Endothelial cell of umbilical vein (primary cell): ENCODE data around the gene TRAIP. TPM values are rescaled to one million over a fixed set of nuclear protein-coding genes. Genes with fewer than 3 reads are reported as not detected.

ENCODE experiments used
- BruUV-seq: library from RNA; stranded (reverse); fragments of 400-500 nt; replicated peaks from 2 replicates; lab custom pipeline; 2021; lab: Mats Ljungman, UMichigan
- CTCF ChIA-PET: fragments of 300-600, 350-600 bp; sonication (Branson Sonifier 250); formaldehyde crosslinking; loops from one replicate; lab custom pipeline; 2021; ENCODE audit warnings: antibody characterized with exemption, inconsistent platforms; lab: Charles Lee
- POLR2A ChIA-PET: fragments of 300-600, 350-600 bp; sonication (Branson Sonifier 250); formaldehyde crosslinking; loops from one replicate; lab custom pipeline; 2021; ENCODE audit warnings: antibody characterized with exemption, inconsistent platforms; lab: Charles Lee
- DNase-seq: peaks from one replicate; pipeline ENCODE4 v3.0.0-alpha.2; 2011; ENCODE audit warnings: low read depth, low spot score
- FAIRE-seq: peaks from 2 replicates; lab custom pipeline; 2011; peaks lifted over from hg19 to GRCh38; lab: Jason Lieb, UNC
- H2AFZ ChIP-seq: 2 replicates; pipeline ENCODE4 v1.6.0; 2012; ENCODE audit warnings: low read depth, low read length, control low read depth, inconsistent platforms
- H3K27ac ChIP-seq: 2 replicates; pipeline ENCODE4 v1.5.1; 2011; ENCODE audit warnings: low read depth, mild to moderate bottlenecking, control low read depth, low read length, moderate library complexity; ENCODE audit not compliant: insufficient read depth
- H3K27me3 ChIP-seq, 2 experiments: 2 replicates each; pipeline versions ENCODE4 v1.6.0 to v1.6.1; 2011; ENCODE audit warnings: low read length in 2 of 2, mixed read lengths in 1 of 2; ENCODE audit not compliant: control insufficient read depth in 2 of 2, insufficient read depth in 2 of 2
- H3K36me3 ChIP-seq, 2 experiments: 2 replicates in 1 of 2; 3 replicates in 1 of 2; pipeline ENCODE4 v1.5.1; 2011; ENCODE audit warnings: low read length in 2 of 2, mild to moderate bottlenecking in 1 of 2, moderate library complexity in 1 of 2; ENCODE audit not compliant: control insufficient read depth in 2 of 2, insufficient read depth in 2 of 2; ENCODE audit errors: extremely low read depth in 1 of 2
- H3K4me1 ChIP-seq: 3 replicates; pipeline ENCODE4 v1.5.1; 2011; ENCODE audit warnings: mild to moderate bottlenecking, low read length; ENCODE audit not compliant: control insufficient read depth, insufficient read depth; ENCODE audit errors: extremely low read depth
- H3K4me2 ChIP-seq: 2 replicates; pipeline ENCODE4 v1.6.1; 2011; ENCODE audit warnings: low read length, control low read depth, mixed read lengths; ENCODE audit not compliant: insufficient read depth
- H3K4me3 ChIP-seq, 3 experiments: fragments of 200-600 bp in 1 of 3; sonication (generic), shearing (Covaris generic) in 1 of 3; replicated peaks in 1 of 3; 2 replicates each; pipeline ENCODE4 v1.5.1; 2011 to 2016; ENCODE audit warnings: control low read depth in 3 of 3, low read length in 3 of 3, mild to moderate bottlenecking in 2 of 3, inconsistent platforms in 1 of 3, low read depth in 1 of 3, moderate library complexity in 1 of 3; ENCODE audit not compliant: insufficient read depth in 1 of 3
- H3K79me2 ChIP-seq: 2 replicates; pipeline ENCODE4 v1.6.0; 2012; ENCODE audit warnings: low read length, inconsistent platforms; ENCODE audit not compliant: control insufficient read depth, insufficient read depth
- H3K9ac ChIP-seq: replicated peaks from 2 replicates; pipeline ENCODE3; 2011; ENCODE audit warnings: low read length, control low read depth; ENCODE audit not compliant: insufficient read depth; ENCODE audit errors: extremely low read depth
- H3K9me1 ChIP-seq: replicated peaks from 3 replicates; pipeline ENCODE4 v1.6.0; 2011; ENCODE audit warnings: mild to moderate bottlenecking, low read length; ENCODE audit not compliant: control insufficient read depth, insufficient read depth; ENCODE audit errors: extremely low read depth
- H3K9me3 ChIP-seq: replicated peaks from 2 replicates; pipeline ENCODE4 v1.5.1; 2012; ENCODE audit warnings: low read length, inconsistent platforms; ENCODE audit not compliant: control insufficient read depth, insufficient read depth
- H4K20me1 ChIP-seq: replicated peaks from 2 replicates; pipeline ENCODE3; 2011; ENCODE audit warnings: mild to moderate bottlenecking, low read length; ENCODE audit not compliant: control insufficient read depth, insufficient read depth; ENCODE audit errors: extremely low read depth
- EZH2 ChIP-seq: IDR thresholded peaks from 2 replicates; pipeline ENCODE4 v1.6.1; 2012; ENCODE audit warnings: borderline replicate concordance, low read depth, mild to moderate bottlenecking, moderate library complexity, low read length, inconsistent platforms; ENCODE audit not compliant: severe bottlenecking
- FOS ChIP-seq: IDR thresholded peaks from 2 replicates; pipeline ENCODE4 v1.6.1; 2011; ENCODE audit warnings: mild to moderate bottlenecking, low read length, moderate library complexity, borderline replicate concordance; ENCODE audit not compliant: insufficient read depth
- GATA2 ChIP-seq: IDR thresholded peaks from 2 replicates; pipeline ENCODE4 v1.7.0; 2011; ENCODE audit warnings: low read depth, mild to moderate bottlenecking, moderate library complexity, mixed read lengths, low read length; ENCODE audit not compliant: insufficient read length, insufficient read depth
- JUN ChIP-seq: IDR thresholded peaks from 2 replicates; pipeline ENCODE4 v1.6.1; 2011; ENCODE audit warnings: borderline replicate concordance, low read depth; ENCODE audit not compliant: insufficient read length, insufficient read depth
- MAX ChIP-seq: IDR thresholded peaks from 2 replicates; pipeline ENCODE4 v1.6.1; 2011; ENCODE audit not compliant: insufficient read depth, insufficient read length
- MYC ChIP-seq: IDR thresholded peaks from one replicate; pipeline ENCODE4 v1.6.1; 2011; ENCODE audit warnings: mild to moderate bottlenecking, low read depth, low read length
- POLR2A ChIP-seq: IDR thresholded peaks from 2 replicates; pipeline ENCODE4 v1.6.1; 2012; ENCODE audit warnings: low read depth, mild to moderate bottlenecking, control low read depth, low read length
- POLR2AphosphoS5 ChIP-seq: IDR thresholded peaks from 2 replicates; pipeline ENCODE4 v1.6.1; 2012; ENCODE audit warnings: low read depth, mild to moderate bottlenecking, control low read depth, low read length, moderate library complexity; ENCODE audit not compliant: insufficient read depth
- dilution Hi-C: fragments of 300-500 bp; cut with MboI; formaldehyde crosslinking; loops from one replicate; pipeline ENCODE4 v1.15.0; 2019; ENCODE audit warnings: low sequenced_read_pairs; ENCODE audit not compliant: extremely low pct_ligation_motif_present
- intact Hi-C: fragments of 100-400 bp; cut with micrococcal nuclease; formaldehyde crosslinking; loops from one replicate; pipeline ENCODE4 v1.10.0; 2022
- polyA plus RNA-seq, 4 experiments: library from polyadenylated mRNA; depleted of rRNA in 3 of 4; stranded (reverse) in 3 of 4; unstranded in 1 of 4; fragments of >200 nt; gene quantifications; 2 replicates each; pipeline versions ENCODE4 v1.2.1 to v1.2.3, GENCODE V29; 2011 to 2012; ENCODE audit warnings: missing spikeins in 1 of 4
- total RNA-seq: library from RNA; stranded (reverse); gene quantifications from 2 replicates; pipeline ENCODE4 v1.2.3, GENCODE V29; 2021
- TF ChIP-seq, protein P1 (sequence below), 2 donors: IDR thresholded peaks; 1 replicate in 1 of 2; 2 replicates in 1 of 2; pipeline ENCODE4 v1.5.1; 2011; ENCODE audit warnings: low read length in 2 of 2, mild to moderate bottlenecking in 2 of 2, moderate library complexity in 2 of 2, control low read depth in 1 of 2, inconsistent platforms in 1 of 2, low read depth in 1 of 2; ENCODE audit not compliant: insufficient read depth in 1 of 2; ENCODE audit errors: extremely low read depth in 1 of 2

TRAIP gene
- total and polyA plus RNA-seq, 2 donors (not counting 3 experiments of a cell fraction or from before 2014, with no cell fraction given): 9.5 to 13.4 TPM

DNA sequence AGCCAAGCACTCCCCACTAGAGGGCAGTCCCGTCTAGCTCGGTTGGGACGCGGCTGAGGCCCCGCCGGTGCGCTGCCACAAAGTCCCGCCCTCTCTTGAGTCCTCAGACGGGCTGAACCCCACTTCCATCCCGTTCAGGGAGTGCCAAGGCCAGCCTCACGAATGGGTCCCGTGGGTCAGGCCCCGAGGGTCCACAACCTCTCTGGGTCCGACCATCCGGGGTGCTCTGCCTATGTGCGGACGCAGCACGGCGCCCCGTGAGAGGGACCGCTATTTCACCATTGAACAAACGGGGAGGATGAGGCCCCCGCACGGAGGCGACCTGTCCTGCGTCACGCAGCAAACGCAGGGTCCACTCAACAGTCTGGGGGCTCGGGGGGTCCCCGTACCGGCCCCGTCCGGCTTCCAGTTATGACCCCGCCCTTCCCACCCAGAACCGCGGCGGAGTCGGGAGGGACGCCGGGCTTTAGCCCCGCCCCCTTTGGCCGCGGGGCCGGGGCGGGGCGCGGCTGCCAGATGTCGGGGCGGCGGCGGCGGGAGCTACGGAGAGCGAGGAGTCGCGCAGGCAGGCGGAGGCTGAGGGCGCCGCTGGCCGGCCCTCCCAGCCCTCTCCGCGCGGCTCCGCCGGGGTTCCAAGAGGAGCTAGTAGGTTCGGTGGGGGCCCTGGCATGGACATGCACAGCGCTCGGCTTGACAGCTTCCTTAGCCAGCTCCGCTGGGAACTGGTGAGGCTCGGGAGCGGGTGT, 53.5 kb downstream of the TRAIP start, which contains the start of gene INKA1:
INKA1 (plus strand) TSS at position 543 of the 746 bp plus-strand sequence; CDS start at position 675, 132 bp downstream.
- H4K20me1 ChIP-seq: no peaks in the 10 kb centered on the region
- dilution Hi-C loops (no loop called here), intact Hi-C loops (loop anchor here (1.0 to 5.0 kb wide), 7 partner anchors 17 to 284 kb away; partner anchors contain the start of genes AMIGO3, IP6K1 and RBM5)
- DNase-seq: peak; percentile 87
- no TSS peak for BruUV-seq
- TF ChIP-seq POLR2AphosphoS5 (peak; percentile 64), GATA2 (no peak), EZH2 (no peak), MYC (no peak), MAX (no peak), FOS (no peak), JUN (no peak), POLR2A (peak; percentile 51)
- TF ChIP-seq, protein P1, sequence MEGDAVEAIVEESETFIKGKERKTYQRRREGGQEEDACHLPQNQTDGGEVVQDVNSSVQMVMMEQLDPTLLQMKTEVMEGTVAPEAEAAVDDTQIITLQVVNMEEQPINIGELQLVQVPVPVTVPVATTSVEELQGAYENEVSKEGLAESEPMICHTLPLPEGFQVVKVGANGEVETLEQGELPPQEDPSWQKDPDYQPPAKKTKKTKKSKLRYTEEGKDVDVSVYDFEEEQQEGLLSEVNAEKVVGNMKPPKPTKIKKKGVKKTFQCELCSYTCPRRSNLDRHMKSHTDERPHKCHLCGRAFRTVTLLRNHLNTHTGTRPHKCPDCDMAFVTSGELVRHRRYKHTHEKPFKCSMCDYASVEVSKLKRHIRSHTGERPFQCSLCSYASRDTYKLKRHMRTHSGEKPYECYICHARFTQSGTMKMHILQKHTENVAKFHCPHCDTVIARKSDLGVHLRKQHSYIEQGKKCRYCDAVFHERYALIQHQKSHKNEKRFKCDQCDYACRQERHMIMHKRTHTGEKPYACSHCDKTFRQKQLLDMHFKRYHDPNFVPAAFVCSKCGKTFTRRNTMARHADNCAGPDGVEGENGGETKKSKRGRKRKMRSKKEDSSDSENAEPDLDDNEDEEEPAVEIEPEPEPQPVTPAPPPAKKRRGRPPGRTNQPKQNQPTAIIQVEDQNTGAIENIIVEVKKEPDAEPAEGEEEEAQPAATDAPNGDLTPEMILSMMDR (IDR thresholded peaks at IDR 0.05; ENCODE audit: extremely low read depth in 1 of 2, insufficient read depth in 1 of 2, low read depth in 1 of 2, low read length in 2 of 2): peak; percentile 86 to 95
- FAIRE-seq: peak; percentile 38
- H3K27me3 ChIP-seq: no peaks in the 10 kb centered on the region
- H3K4me1 ChIP-seq: peaks cover 39% of the 10 kb centered on the region
- H3K4me3 ChIP-seq: peak within 1 kb of the TSS; percentile 68 to 86 (median 76)
- H3K79me2 ChIP-seq: no peaks in the 10 kb centered on the region
- no peaks in the 10 kb centered on the region for H3K9me1 ChIP-seq
- H2AFZ ChIP-seq: peak within 1 kb of the TSS; percentile 99
- H3K36me3 ChIP-seq: peaks cover 0 to 2% of the 10 kb centered on the region in 2 experiments
- ChIA-PET POLR2A (interaction anchor here (0.5 to 1.8 kb wide), 4 partner anchors 10 to 131 kb away, joined by 3 to 15 read pairs (median 8); partner anchors contain the start of gene UBA7), CTCF (interaction anchor here (0.6 to 12.4 kb wide), 26 partner anchors 10 to 263 kb away, joined by 3 to 545 read pairs (median 6); partner anchors contain the start of genes AMIGO3, IP6K1, MON1A and RBM6)
- H3K27ac ChIP-seq: peak within 1 kb of the TSS; percentile 56
- no peaks in the 10 kb centered on the region for H3K9me3 ChIP-seq
- peak within 1 kb of the TSS; percentile 83 for H3K4me2 ChIP-seq
- peak within 1 kb of the TSS; percentile 64 for H3K9ac ChIP-seq
